Esophagus squamous epithelium (tissue), 4 donors: ENCODE results near the gene ATG4B.

Source experiments
- POLR2A ChIP-seq, 4 donors: fragments of 450-650 bp; IDR thresholded peaks; one replicate each; pipeline ENCODE4 v1.6.1; 2017; ENCODE audit warnings: antibody characterized with exemption in 4 of 4, mild to moderate bottlenecking in 4 of 4, moderate library complexity in 3 of 4
- TF ChIP-seq, protein P1 (sequence below), 6 experiments: fragments of 450-650 bp in 4 of 6; fragments of 200-600 bp in 2 of 6; sonication (generic) in 2 of 6; IDR thresholded peaks; one replicate each; pipeline ENCODE4 v1.5.1; 2016 to 2019; ENCODE audit warnings: antibody characterized with exemption in 6 of 6, mild to moderate bottlenecking in 4 of 6, moderate library complexity in 4 of 6

DNA sequence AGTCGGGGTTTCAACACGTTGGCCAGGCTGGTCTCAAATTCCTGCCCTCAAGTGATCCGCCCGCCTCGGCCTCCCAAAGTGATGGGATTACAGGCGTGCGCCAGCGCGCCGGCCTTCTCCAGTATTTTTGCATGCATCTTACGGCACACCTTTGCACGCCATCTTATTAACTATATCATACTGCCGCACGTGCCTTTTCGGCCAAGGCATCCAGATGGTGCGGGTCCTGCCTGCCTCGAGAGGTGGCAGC is 63.6 kb downstream of the ATG4B start:
- TF ChIP-seq, protein P1, sequence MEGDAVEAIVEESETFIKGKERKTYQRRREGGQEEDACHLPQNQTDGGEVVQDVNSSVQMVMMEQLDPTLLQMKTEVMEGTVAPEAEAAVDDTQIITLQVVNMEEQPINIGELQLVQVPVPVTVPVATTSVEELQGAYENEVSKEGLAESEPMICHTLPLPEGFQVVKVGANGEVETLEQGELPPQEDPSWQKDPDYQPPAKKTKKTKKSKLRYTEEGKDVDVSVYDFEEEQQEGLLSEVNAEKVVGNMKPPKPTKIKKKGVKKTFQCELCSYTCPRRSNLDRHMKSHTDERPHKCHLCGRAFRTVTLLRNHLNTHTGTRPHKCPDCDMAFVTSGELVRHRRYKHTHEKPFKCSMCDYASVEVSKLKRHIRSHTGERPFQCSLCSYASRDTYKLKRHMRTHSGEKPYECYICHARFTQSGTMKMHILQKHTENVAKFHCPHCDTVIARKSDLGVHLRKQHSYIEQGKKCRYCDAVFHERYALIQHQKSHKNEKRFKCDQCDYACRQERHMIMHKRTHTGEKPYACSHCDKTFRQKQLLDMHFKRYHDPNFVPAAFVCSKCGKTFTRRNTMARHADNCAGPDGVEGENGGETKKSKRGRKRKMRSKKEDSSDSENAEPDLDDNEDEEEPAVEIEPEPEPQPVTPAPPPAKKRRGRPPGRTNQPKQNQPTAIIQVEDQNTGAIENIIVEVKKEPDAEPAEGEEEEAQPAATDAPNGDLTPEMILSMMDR (IDR thresholded peaks at IDR 0.05): peak in 4 of 6 experiments; percentile 38 to 53 (median 50)
- no peak for TF ChIP-seq POLR2A (IDR thresholded peaks at IDR 0.05)
